Gastroesophageal sphincter (tissue), 4 donors: ENCODE measurements around the gene ATP5MC2. TPM values are rescaled to one million over a fixed set of nuclear protein-coding genes. Genes with fewer than 3 reads are reported as not detected.

Experiments
- ATAC-seq: fragments of 150-250 bp; one replicate; pipeline ENCODE4 v1.9.1; 2016; ENCODE audit warnings: mild to moderate bottlenecking, moderate library complexity
- H3K27ac ChIP-seq, 4 donors: fragments of 200-600 bp; sonication (generic) in 3 of 4; 1 replicate in 3 of 4; 2 replicates in 1 of 4; pipeline ENCODE4 v1.5.1; 2016 to 2019
- H3K27me3 ChIP-seq: fragments of 200-600 bp; sonication (generic); one replicate; pipeline ENCODE4 v1.5.1; 2019
- H3K36me3 ChIP-seq, 2 donors: fragments of 200-600 bp; sonication (generic); one replicate each; pipeline ENCODE4 v1.5.1; 2019; ENCODE audit warnings: control low read depth in 1 of 2
- H3K4me1 ChIP-seq, 3 donors: fragments of 200-600 bp; sonication (generic); 1 replicate in 2 of 3; 2 replicates in 1 of 3; pipeline ENCODE4 v1.5.1; 2016 to 2019; ENCODE audit warnings: control low read depth in 2 of 3
- H3K4me3 ChIP-seq, 2 donors: fragments of 200-600 bp; sonication (generic); one replicate each; pipeline ENCODE4 v1.5.1; 2019; ENCODE audit warnings: mild to moderate bottlenecking in 1 of 2, moderate library complexity in 1 of 2
- H3K9me3 ChIP-seq, 3 donors: fragments of 200-600 bp; sonication (generic); one replicate each; pipeline ENCODE4 v1.5.1; 2017 to 2019; ENCODE audit warnings: control low read depth in 2 of 3
- EP300 ChIP-seq: sonication (generic); formaldehyde crosslinking; IDR thresholded peaks from one replicate; pipeline ENCODE4 v1.6.1; 2017; ENCODE audit warnings: antibody characterized with exemption, mild to moderate bottlenecking
- POLR2A ChIP-seq, 2 donors: fragments of 450-650 bp; IDR thresholded peaks; one replicate each; pipeline ENCODE4 v1.6.1; 2017; ENCODE audit warnings: antibody characterized with exemption in 2 of 2, mild to moderate bottlenecking in 2 of 2, moderate library complexity in 1 of 2
- POLR2AphosphoS5 ChIP-seq: sonication (generic); formaldehyde crosslinking; IDR thresholded peaks from one replicate; pipeline ENCODE4 v1.6.1; 2017; ENCODE audit warnings: antibody characterized with exemption
- WGBS, 2 donors: methylation state at CpG; one replicate each; pipeline ENCODE4 v1.1.5; 2018; ENCODE audit warnings: low coverage in 1 of 2; 5-methylcytosine and 5-hydroxymethylcytosine counted together
- total RNA-seq, 4 donors: library from RNA; depleted of rRNA; stranded (reverse); fragments of >200 nt; gene quantifications; one replicate each; pipeline ENCODE4 v1.1.0, GENCODE V29; 2016
- TF ChIP-seq, protein P1 (sequence below), 4 experiments: fragments of 200-600 bp in 2 of 4; fragments of 450-650 bp in 2 of 4; sonication (generic) in 1 of 4; IDR thresholded peaks; one replicate each; pipeline ENCODE4 v1.5.1; 2017 to 2019; ENCODE audit warnings: antibody characterized with exemption in 4 of 4, mild to moderate bottlenecking in 2 of 4, moderate library complexity in 2 of 4

Gene ATP5MC2
- total RNA-seq, 4 donors from 2014 or later: 197 to 324 (median 245) TPM

DNA sequence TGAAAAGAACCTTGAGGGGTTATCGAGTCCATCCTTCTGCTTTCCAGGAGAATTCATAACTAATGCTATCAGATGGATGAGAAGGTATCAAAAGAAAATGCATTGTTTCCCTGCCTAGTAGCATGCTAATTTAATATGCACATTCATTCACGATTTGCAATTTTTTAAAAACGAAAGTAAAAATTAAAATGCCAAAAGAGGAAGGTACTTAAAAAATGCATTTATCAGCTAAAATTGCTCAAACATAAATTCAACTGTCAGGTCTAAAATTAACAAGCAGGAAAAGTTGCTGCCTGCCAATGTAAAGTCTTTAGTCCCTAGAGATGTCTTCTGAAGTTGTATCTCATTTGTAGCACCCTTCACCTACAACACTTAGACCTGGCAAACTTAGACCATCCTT lies 57.6 kb downstream of the ATP5MC2 start:
- 6 to 17% methylated on average over 1 to 3 of the region's 3 CpGs for WGBS, 2 donors
- TF ChIP-seq POLR2A (IDR thresholded peaks at IDR 0.05) (no peak), EP300 (no peak), POLR2AphosphoS5 (no peak)
- TF ChIP-seq, protein P1, sequence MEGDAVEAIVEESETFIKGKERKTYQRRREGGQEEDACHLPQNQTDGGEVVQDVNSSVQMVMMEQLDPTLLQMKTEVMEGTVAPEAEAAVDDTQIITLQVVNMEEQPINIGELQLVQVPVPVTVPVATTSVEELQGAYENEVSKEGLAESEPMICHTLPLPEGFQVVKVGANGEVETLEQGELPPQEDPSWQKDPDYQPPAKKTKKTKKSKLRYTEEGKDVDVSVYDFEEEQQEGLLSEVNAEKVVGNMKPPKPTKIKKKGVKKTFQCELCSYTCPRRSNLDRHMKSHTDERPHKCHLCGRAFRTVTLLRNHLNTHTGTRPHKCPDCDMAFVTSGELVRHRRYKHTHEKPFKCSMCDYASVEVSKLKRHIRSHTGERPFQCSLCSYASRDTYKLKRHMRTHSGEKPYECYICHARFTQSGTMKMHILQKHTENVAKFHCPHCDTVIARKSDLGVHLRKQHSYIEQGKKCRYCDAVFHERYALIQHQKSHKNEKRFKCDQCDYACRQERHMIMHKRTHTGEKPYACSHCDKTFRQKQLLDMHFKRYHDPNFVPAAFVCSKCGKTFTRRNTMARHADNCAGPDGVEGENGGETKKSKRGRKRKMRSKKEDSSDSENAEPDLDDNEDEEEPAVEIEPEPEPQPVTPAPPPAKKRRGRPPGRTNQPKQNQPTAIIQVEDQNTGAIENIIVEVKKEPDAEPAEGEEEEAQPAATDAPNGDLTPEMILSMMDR (IDR thresholded peaks at IDR 0.05): no peak
- Histone ChIP-seq H3K9me3 (no peaks in the 10 kb centered on the region), H3K27ac (peak overlapping the region in 2 of 4 donors; percentile 38 to 57), H3K27me3 (no peaks in the 10 kb centered on the region), H3K4me3 (peak overlapping the region in 1 of 2 donors; percentile 29), H3K36me3 (peaks cover 0 to 9% of the 10 kb centered on the region in 2 donors), H3K4me1 (peaks cover 0 to 94% (median 20%) of the 10 kb centered on the region in 3 donors)
- ATAC-seq: no peak

DNA sequence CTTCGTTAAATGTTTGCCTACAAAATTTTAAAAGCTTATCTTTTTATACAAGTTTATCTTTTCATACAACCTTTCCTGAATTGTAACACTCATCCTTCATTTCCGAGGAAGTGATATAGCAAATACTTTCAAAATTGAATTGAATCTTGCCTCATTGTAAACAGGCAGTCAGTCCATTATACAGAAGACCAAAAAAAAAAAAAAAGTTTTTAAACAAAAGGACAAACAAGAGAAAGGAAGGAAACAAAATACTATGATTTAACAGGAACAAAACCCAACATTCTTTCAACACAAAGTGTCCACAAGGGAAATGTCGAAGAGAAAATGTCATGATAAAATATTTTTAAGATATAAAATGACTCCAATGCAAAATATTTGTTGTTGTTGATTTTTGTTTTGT lies 58.2 kb downstream of the ATP5MC2 start:
- Histone ChIP-seq H3K36me3 (peaks cover 0 to 9% of the 10 kb centered on the region in 2 donors), H3K27ac (peak overlapping the region in 2 of 4 donors; percentile 38 to 57), H3K27me3 (no peaks in the 10 kb centered on the region), H3K9me3 (no peaks in the 10 kb centered on the region), H3K4me1 (peaks cover 0 to 94% (median 20%) of the 10 kb centered on the region in 3 donors), H3K4me3 (peak overlapping the region in 1 of 2 donors; percentile 29)
- ATAC-seq: no peak
- WGBS, 2 donors: 19 to 37% methylated on average over 3 of the region's 3 CpGs
- TF ChIP-seq POLR2A (IDR thresholded peaks at IDR 0.05) (no peak), POLR2AphosphoS5 (no peak), EP300 (no peak)
- TF ChIP-seq, protein P1 (IDR thresholded peaks at IDR 0.05): no peak

DNA sequence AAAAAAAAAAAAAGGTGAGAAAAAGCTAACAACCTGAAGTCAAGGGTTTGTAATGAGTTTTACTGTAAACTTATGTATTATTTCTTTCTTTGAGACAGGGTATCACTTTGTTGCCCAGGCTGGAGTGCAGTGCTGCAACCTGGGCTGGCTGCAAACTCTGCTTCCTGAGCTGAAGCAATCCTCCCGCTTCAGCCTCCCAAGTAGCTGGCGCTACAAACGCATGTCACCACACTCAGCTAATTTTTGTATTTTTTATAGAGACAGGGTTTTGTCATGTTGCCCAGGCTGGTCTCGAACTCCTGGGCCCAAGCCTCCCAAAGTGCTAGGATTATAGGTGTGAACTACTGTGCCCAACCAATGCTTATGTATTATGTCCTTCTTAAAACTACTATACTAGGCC lies 58.9 kb downstream of the ATP5MC2 start:
- WGBS, 2 donors: 53 to 79% methylated on average over 3 to 4 of the region's 4 CpGs
- no peak for ATAC-seq
- Histone ChIP-seq H3K9me3 (no peaks in the 10 kb centered on the region), H3K27ac (peak overlapping the region in 3 of 4 donors; percentile 27 to 57 (median 38)), H3K27me3 (no peaks in the 10 kb centered on the region), H3K36me3 (peaks cover 0 to 9% of the 10 kb centered on the region in 2 donors), H3K4me3 (no peak overlapping the region), H3K4me1 (peaks cover 0 to 92% (median 16%) of the 10 kb centered on the region in 3 donors)
- TF ChIP-seq POLR2AphosphoS5 (no peak), EP300 (no peak), POLR2A (IDR thresholded peaks at IDR 0.05) (no peak)
- TF ChIP-seq, protein P1 (IDR thresholded peaks at IDR 0.05): no peak

Other genes starting within 250 kb of the ATP5MC2 start
- 10 to 100 TPM; 54.2 to 73.2 (median 69.6) TPM for gene PRR13, start 234.3 kb downstream of the ATP5MC2 start, total RNA-seq
- 100 to 1,000 TPM; 259 to 375 (median 354) TPM for gene PCBP2, start 224.0 kb downstream of the ATP5MC2 start, total RNA-seq
- 10 to 100 TPM; 14.8 to 41.9 (median 20.3) TPM for gene MAP3K12, start 176.6 kb downstream of the ATP5MC2 start, total RNA-seq
- 10 to 100 TPM; 12.1 to 19.6 (median 17.4) TPM for gene TARBP2, start 174.8 kb downstream of the ATP5MC2 start, total RNA-seq
- gene NPFF, start 168.6 kb downstream of the ATP5MC2 start, total RNA-seq: not detected
- 10 to 100 TPM; 26.7 to 54.9 (median 33.3) TPM for gene ATF7, start 49.7 kb downstream of the ATP5MC2 start, total RNA-seq
- gene CALCOCO1, start 51.4 kb upstream of the ATP5MC2 start, total RNA-seq: 100 to 1,000 TPM; 400 to 469 (median 424) TPM
- 1 to 10 TPM in 1 of 4 donors, not detected in 3; 1.4 TPM for gene CISTR, start 75.9 kb upstream of the ATP5MC2 start, total RNA-seq